Omental fat pad (tissue), 4 donors: ENCODE measurements around the gene TBL1X. TPM values are rescaled to one million over a fixed set of nuclear protein-coding genes. Genes with fewer than 3 reads are reported as not detected.

Experiments
- ATAC-seq: fragments of 150-250 bp; one replicate; pipeline ENCODE4 v1.9.1; 2016; ENCODE audit warnings: mild to moderate bottlenecking, moderate library complexity; ENCODE audit not compliant: low FRiP score
- DNase-seq: peaks from one replicate; pipeline ENCODE4 v3.0.0-alpha.2; 2019; ENCODE audit warnings: low spot score
- CTCF ChIP-seq, 3 donors: fragments of 450-650 bp; IDR thresholded peaks; one replicate each; pipeline ENCODE4 v1.5.1; 2016 to 2017; ENCODE audit warnings: antibody characterized with exemption in 3 of 3, mild to moderate bottlenecking in 3 of 3, moderate library complexity in 2 of 3
- total RNA-seq, 4 donors: library from RNA; depleted of rRNA; stranded (reverse); fragments of >200 nt; gene quantifications; one replicate each; pipeline ENCODE4 v1.1.0, GENCODE V29; 2016

Gene TBL1X
- total RNA-seq, 4 donors from 2014 or later = 13.1 to 22.7 (median 16.2) TPM

- DNase-seq (no peak), ATAC-seq (no peak)
- TF ChIP-seq CTCF (IDR thresholded peaks at IDR 0.05) = no peak
These were observed 305.5 kb downstream of the TBL1X start for GRCh38 chrX:9770319-9770718.

- ATAC-seq (no peak), DNase-seq (no peak)
- no peak for TF ChIP-seq CTCF (IDR thresholded peaks at IDR 0.05)
These were observed 308.1 kb downstream of the TBL1X start for GRCh38 chrX:9772943-9773342.

- DNase-seq (no peak), ATAC-seq (no peak)
- TF ChIP-seq CTCF (IDR thresholded peaks at IDR 0.05) = no peak
These were observed 311.1 kb downstream of the TBL1X start for GRCh38 chrX:9775930-9776329.

GRCh38 chrX:9781941-9782340 is 317.1 kb downstream of the TBL1X start:
- DNase-seq (no peak), ATAC-seq (no peak)
- no peak for TF ChIP-seq CTCF (IDR thresholded peaks at IDR 0.05)

- DNase-seq (no peak), ATAC-seq (no peak)
- TF ChIP-seq CTCF (IDR thresholded peaks at IDR 0.05) = no peak
These were observed 319.5 kb downstream of the TBL1X start for GRCh38 chrX:9784332-9784731.

GRCh38 chrX:9785254-9785943 is 320.5 kb downstream of the TBL1X start:
- no peak for ATAC-seq
- no peak for DNase-seq
- TF ChIP-seq CTCF (IDR thresholded peaks at IDR 0.05) = no peak
